ENCODE results near the gene FGD6. TPM values are rescaled to one million over a fixed set of nuclear protein-coding genes. Genes with fewer than 3 reads are reported as not detected.
A peak's percentile ranks its signal among the peaks of the same experiment; 100 is the strongest.

FGD6 gene
- total RNA-seq, 1 donor from 2014 or later: 22.7 TPM

- intact Hi-C loops (cut with DNase I): no loop called here
- ATAC-seq (ENCODE audit: poor library complexity) (no peak), DNase-seq (no peak)
These were observed 25.0 kb downstream of the FGD6 start for GRCh38 chr12:95192271-95192670.

GRCh38 chr12:95191060-95191696 lies 26.1 kb downstream of the FGD6 start:
- intact Hi-C loops (cut with DNase I): no loop called here
- DNase-seq (no peak), ATAC-seq (ENCODE audit: poor library complexity) (no peak)

- DNase-seq (no peak), ATAC-seq (ENCODE audit: poor library complexity) (no peak)
- intact Hi-C loops (cut with DNase I): no loop called here
These were observed 29.3 kb downstream of the FGD6 start for GRCh38 chr12:95187865-95188415.

GRCh38 chr12:95185854-95186253 lies 31.4 kb downstream of the FGD6 start:
- DNase-seq (no peak), ATAC-seq (ENCODE audit: poor library complexity) (no peak)
- intact Hi-C loops (cut with DNase I): no loop called here

DNA sequence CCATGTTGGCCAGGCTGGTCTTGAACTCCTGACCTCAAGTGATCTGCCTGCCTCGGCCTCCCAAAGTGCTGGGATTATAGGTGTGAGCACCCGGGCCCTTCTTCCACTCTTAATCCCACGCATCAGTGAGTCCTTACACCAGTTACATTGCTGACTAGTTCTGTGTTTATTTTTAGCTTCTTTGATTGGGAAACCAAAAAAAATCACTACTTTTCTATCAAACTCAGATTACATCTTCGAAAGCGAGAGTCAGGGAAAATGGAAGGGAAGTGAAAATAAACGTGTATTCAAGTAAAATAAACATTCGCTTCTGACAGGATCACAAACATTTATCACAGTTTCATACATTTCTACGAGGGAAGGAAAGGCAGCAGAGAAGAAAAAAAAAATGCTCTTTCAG lies 32.2 kb downstream of the FGD6 start:
- intact Hi-C loops (cut with DNase I): no loop called here
- DNase-seq (no peak), ATAC-seq (ENCODE audit: poor library complexity) (no peak)

DNA sequence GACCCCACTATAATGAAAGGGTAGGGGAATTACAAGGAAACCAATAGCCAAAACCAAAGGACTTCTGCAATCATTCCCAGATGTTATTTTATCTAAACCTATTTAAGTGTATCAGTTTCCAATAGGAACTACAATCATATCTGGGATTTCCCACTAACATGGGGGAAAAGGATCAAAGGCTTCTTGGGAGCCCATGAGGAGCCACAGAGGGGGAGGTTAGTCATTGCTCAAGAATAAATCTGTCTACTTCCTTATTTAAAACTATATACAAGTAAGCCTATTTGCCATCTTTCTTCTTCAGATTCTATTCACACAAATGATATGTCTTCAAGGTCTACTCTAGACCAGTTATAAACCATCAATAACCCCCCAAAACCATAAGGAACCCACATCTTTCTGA lies 33.1 kb downstream of the FGD6 start:
- ATAC-seq (ENCODE audit: poor library complexity) (no peak), DNase-seq (no peak)
- intact Hi-C loops (cut with DNase I): no loop called here

DNA sequence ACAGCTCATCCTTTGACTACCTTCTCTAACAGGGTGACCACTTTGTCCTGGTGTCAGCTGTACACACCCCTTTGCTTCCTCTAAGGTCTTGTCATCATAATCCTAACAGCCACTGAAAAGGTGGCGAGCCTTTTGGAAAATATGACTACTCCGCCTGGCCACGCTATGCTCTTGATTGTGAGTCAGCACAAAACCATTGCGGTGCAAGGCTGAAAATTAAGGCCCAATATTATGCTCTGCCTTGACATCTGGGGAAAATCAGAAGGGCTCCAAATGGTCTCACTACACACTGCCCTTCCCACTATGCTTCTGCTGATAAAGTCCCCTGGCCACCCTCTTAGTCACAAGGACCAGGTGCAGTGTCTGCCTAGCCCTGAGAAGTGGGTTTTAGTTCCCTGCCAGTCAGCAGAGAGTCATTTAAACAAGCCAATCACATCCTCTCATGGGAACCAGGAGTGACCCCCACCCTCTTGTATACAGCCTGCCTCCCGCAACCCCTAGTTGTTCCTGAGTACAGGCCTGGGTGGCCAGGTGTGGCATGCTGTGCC lies 34.3 kb downstream of the FGD6 start:
- ATAC-seq (ENCODE audit: poor library complexity): no peak
- no peak for DNase-seq
- intact Hi-C loops (cut with DNase I): no loop called here

DNA sequence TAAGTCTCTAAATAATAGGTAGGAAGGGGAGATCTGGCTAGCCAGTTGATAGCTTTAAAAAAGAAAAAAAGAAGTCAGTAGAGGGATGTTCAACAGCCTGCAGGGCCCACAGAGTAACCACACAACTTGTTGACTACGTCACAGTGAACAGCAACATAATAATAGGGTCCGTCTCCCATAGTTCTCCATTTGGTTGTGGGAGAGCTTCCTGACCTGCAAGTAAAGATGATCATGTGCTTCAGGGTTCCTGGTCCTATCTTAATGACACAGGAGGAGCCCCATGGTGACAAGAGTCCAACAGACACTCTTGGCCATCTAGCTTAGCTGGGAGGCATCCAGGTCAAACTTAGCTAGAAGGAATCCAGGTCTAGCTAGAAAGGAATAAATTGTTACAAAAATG lies 36.2 kb downstream of the FGD6 start:
- ATAC-seq (ENCODE audit: poor library complexity) (no peak), DNase-seq (no peak)
- intact Hi-C loops (cut with DNase I): no loop called here

GRCh38 chr12:95179011-95179410 lies 38.3 kb downstream of the FGD6 start:
- ATAC-seq (ENCODE audit: poor library complexity): no peak
- intact Hi-C loops (cut with DNase I): no loop called here
- DNase-seq: no peak

GRCh38 chr12:95178136-95178535 lies 39.1 kb downstream of the FGD6 start:
- no peak for ATAC-seq (ENCODE audit: poor library complexity)

GRCh38 chr12:95177201-95177768 lies 40.0 kb downstream of the FGD6 start:
- intact Hi-C loops (cut with DNase I): no loop called here
- no peak for DNase-seq
- no peak for ATAC-seq (ENCODE audit: poor library complexity)

More at GRCh38 chr12:95178136-95178535, 39.1 kb downstream of the FGD6 start:
- intact Hi-C loops (cut with DNase I): no loop called here
- DNase-seq: no peak

DNA sequence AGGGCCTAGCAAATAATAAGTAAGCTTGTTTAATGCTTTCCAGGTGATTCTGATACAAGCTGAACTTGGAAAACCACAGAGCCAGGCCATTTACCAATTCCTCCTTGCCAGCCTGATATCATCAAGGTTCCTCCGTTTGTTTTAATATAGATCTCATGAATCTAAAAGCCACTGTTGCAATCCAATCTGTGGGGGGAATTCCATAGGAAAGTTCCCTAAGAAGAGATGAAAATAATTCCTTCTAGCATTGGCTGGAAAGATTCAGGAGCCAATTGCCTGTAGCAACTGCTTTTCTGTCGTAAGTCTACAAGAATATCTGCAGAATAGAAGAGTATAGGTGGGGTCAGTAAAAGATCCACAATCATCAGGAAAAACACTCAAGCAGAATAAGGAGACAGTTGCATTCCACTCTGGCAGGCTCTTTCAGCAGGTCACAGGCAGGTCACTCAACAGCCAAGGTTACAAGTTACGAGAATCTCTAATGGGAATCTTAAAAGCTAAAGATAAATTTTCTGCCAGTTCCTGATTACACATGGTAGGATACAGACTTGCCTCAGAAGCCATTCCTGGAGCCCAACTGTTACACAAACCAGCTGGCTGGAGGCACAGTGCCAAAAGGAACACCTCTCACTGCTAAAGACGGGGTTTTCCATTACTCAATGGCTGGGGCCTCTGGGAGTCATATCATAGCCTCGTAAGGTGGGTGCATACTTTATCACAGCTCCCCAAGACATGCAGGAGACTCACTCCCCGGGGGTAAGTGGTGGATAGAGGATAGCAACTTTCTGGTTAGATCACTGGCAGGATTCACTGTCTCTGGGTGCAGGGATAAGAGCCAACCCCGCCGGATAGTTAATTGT lies 43.6 kb downstream of the FGD6 start:
- ATAC-seq (ENCODE audit: poor library complexity): peak; percentile 93
- intact Hi-C loops (cut with DNase I): no loop called here
- DNase-seq: peak; percentile 78

DNA sequence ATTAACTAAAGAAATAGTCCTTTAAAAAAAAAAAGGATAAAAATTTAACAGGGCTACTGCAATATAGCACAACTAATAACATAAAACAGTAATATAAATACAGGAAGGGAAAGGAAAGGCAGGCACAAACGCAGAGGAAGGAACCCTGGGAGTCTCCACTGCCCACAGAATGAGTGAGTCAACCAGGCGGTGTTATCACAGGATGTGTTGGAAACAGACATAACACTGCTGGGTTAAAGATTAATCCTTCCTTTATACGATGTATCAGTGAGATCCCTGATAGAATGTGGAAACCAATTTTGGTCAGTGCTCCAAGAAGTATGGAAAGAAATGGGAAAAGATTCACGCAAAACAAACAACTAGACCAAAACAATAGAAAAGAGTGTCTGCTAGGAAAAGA lies 47.9 kb downstream of the FGD6 start:
- DNase-seq (no peak), ATAC-seq (ENCODE audit: poor library complexity) (no peak)
- intact Hi-C loops (cut with DNase I): no loop called here

- no peak for DNase-seq
- intact Hi-C loops (cut with DNase I): no loop called here
- no peak for ATAC-seq (ENCODE audit: poor library complexity)
These were observed 48.5 kb downstream of the FGD6 start for GRCh38 chr12:95168746-95169145.

DNA sequence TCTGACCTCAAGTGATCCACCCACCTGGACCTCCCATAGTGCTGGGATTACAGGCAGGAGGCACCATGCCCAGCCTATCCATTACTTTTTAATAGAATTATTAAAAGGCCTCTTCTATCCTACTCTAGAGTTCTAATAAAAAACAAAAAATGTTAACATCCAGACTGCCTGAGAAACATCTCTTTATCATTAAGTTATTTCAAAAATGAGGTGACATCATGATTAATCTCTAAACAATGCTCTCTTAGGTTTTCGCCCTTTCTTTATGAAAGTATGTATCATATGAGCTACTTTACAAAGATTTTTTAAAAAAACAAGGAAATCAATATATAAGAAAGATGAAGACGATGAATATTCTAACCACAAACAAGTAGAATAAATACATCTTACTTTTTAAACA lies 52.6 kb downstream of the FGD6 start:
- DNase-seq (no peak), ATAC-seq (ENCODE audit: poor library complexity) (no peak)
- intact Hi-C loops (cut with DNase I): no loop called here

DNA sequence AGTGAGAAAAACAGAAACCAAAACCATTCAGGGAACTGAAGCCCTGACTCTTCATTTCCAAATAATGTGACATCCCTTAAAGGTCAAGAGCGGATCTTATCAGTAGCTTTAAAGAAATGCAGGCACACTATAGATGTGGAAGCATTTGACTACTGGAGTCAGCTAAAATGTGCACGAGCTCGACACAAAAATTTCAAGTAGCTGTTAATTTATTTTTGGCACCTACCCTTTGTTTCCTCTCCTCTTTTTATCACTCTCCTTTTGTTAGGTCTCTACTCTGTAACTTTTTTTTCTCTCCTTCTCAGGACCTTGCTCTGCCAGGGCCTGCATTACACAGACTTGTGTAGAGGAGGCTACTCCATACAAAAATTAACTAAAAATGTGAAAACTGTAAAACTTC lies 58.3 kb downstream of the FGD6 start:
- DNase-seq (no peak), ATAC-seq (ENCODE audit: poor library complexity) (peak; percentile 74)
- intact Hi-C loops (cut with DNase I): loop anchor here (5.0 kb wide), 1 partner anchor 58 kb away; the partner anchor contains the start of genes FGD6 and VEZT

DNA sequence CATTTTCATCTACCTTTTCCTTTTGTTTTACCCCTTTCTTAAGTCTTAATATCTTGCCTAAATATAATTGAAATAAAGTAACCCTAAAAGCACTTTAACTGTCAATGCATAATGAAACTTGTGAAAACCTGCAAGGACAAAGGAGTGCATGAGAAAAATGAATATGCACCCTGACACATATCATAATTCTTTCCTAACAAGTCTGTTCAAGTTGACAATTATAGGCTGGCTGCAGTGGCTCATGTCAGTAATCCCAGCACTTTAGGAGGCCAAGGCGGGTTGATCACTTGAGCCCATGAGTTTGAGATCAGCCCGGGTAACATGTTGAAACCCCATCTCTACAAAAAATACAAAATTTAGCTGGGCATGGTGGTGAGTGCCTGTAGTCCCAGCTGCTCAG lies 65.4 kb downstream of the FGD6 start:
- no peak for DNase-seq
- ATAC-seq (ENCODE audit: poor library complexity): no peak
- intact Hi-C loops (cut with DNase I): no loop called here

DNA sequence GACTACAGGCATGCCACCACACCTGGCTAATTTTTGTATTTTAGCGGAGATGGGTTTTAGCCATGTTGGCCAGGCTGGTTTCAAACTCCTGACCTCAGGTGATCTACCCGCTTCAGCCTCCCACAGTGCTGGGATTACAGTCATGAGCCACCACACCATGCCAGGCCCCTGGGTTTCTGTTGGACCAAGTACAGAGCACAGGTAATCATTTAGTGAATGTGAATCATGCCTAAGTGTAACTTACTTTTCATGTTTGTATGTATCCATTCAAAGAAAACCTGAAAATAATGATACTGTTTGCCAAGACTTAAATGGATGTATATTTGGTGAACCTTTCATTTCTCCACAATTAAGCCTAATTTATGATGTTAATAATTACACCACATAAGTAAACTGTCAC lies 65.9 kb downstream of the FGD6 start:
- intact Hi-C loops (cut with DNase I): no loop called here
- no peak for ATAC-seq (ENCODE audit: poor library complexity)

DNA sequence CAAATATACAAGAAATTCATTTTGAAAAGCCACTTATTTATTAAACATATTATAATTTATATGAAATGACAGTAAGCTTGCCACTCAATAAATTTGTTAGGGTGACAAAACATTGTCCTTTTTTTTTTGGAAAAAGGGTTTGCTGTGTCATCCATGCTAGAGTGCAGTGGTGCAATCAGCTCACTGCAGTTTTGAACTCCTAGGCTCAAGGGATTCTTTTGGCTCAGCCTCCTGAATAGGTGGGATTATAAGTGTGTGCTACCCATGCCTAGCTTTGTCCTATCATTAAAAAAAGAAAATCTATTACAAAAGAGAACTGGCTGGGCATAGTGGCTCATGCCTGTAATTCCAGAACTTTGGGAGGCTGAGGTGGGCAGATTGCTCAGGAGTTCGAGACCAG lies 66.8 kb downstream of the FGD6 start:
- ATAC-seq (ENCODE audit: poor library complexity) (no peak), DNase-seq (no peak)
- intact Hi-C loops (cut with DNase I): no loop called here

More for the DNA sequence above, 65.9 kb downstream of the FGD6 start:
- no peak for DNase-seq
